GM12873 (cell line): Measurements from ENCODE around the gene MEIG1.

Source experiments
- CTCF ChIP-seq: IDR thresholded peaks from 2 replicates; pipeline ENCODE4 v1.5.1; 2012; ENCODE audit warnings: low read depth, mild to moderate bottlenecking, moderate library complexity, low read length, control low read depth; ENCODE audit not compliant: insufficient read depth; ENCODE audit errors: missing control alignments

The MEIG1 gene, protein sequence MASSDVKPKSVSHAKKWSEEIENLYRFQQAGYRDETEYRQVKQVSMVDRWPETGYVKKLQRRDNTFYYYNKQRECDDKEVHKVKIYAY

GRCh38 chr10:14959221-14960057 is at the start of gene MEIG1:
MEIG1 (plus strand) TSS chr10:14959388; CDS start chr10:14966469, 7,081 bp downstream.
- TF ChIP-seq CTCF = no peak

DNA sequence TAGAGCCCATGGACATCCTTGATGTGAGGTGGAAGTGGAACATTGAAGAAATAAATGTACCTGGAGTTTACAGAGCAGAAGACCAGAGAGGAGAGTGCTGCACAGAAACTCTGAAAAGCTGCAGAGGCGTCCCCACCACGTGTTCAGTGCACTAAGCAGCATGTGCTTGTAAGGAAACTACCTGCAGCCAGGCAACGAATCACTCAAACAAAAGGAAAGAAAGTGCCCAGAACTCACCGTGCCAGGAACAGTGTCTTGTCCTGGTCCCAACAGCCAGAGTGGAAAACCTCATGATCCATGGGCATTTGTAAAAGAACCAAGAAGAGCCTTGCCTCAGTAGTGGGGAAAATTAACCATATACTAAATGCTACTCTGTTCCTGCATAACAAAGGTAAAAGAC is 48.2 kb upstream of the MEIG1 start:
- TF ChIP-seq CTCF = no peak

- no peak for TF ChIP-seq CTCF
Measured at GRCh38 chr10:14911801-14912200, 47.4 kb upstream of the MEIG1 start.

GRCh38 chr10:14916600-14916999 is 42.6 kb upstream of the MEIG1 start:
- TF ChIP-seq CTCF = no peak

- TF ChIP-seq CTCF = no peak
Measured at GRCh38 chr10:14917827-14918226, 41.4 kb upstream of the MEIG1 start.

GRCh38 chr10:14918964-14919363 is 40.2 kb upstream of the MEIG1 start:
- TF ChIP-seq CTCF = no peak

DNA sequence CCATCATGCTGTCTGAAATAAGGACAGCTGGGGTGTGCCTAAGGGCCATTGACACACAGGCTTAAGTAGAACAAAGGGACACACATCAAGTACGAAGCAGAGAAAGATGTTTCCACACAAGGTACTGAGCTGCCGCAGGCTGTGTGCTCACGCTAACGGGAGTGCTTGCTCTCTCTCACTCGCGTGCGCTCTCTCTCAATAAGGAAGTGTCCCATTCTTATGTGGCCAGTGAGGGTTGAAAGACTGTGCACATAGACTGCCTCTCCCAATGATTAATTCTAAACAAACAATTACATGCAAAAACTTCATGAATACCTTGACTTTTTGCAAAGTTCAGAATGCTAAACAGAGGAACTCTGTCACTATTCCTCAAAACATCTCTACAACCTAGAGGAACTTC is 35.2 kb upstream of the MEIG1 start:
- TF ChIP-seq CTCF = no peak
